Hepatocyte (in vitro differentiated cells): ENCODE results near the gene ARL6IP4. TPM values are rescaled to one million over a fixed set of nuclear protein-coding genes. Genes with fewer than 3 reads are reported as not detected.

Experiments used
- DNase-seq: peaks from one replicate; pipeline ENCODE4 v3.0.0-alpha.2; 2016; ENCODE audit warnings: low spot score
- H2AFZ ChIP-seq: fragments of 200-600 bp; sonication (generic); 2 replicates; pipeline ENCODE4 v1.6.0; 2016; ENCODE audit warnings: antibody characterized with exemption, mild to moderate bottlenecking
- H3K27ac ChIP-seq: fragments of 200-600 bp; sonication (generic); 2 replicates; pipeline ENCODE4 v1.5.1; 2016; ENCODE audit warnings: mild to moderate bottlenecking
- H3K27me3 ChIP-seq: fragments of 200-600 bp; sonication (generic); 2 replicates; pipeline ENCODE4 v1.6.1; 2016
- H3K36me3 ChIP-seq: fragments of 200-600 bp; sonication (generic); replicated peaks from 2 replicates; pipeline ENCODE4 v1.5.1; 2016; ENCODE audit warnings: low read depth; ENCODE audit not compliant: insufficient read depth
- H3K4me1 ChIP-seq: fragments of 200-600 bp; sonication (generic); 2 replicates; pipeline ENCODE4 v1.5.1; 2016; ENCODE audit warnings: mild to moderate bottlenecking, moderate library complexity; ENCODE audit not compliant: insufficient read depth
- H3K4me2 ChIP-seq: fragments of 200-600 bp; sonication (generic); 2 replicates; pipeline ENCODE4 v1.6.0; 2016
- H3K4me3 ChIP-seq: fragments of 200-600 bp; sonication (generic); 2 replicates; pipeline ENCODE4 v1.5.1; 2016; ENCODE audit warnings: mild to moderate bottlenecking
- H3K79me2 ChIP-seq: fragments of 200-600 bp; sonication (generic); 2 replicates; pipeline ENCODE4 v1.6.0; 2017; ENCODE audit warnings: mild to moderate bottlenecking
- H3K9me2 ChIP-seq: fragments of 200-600 bp; sonication (generic); replicated peaks from 2 replicates; pipeline ENCODE4 v1.6.0; 2017; ENCODE audit warnings: mild to moderate bottlenecking; ENCODE audit not compliant: insufficient read depth
- H3K9me3 ChIP-seq: fragments of 200-600 bp; sonication (generic); 2 replicates; pipeline ENCODE4 v1.5.1; 2016; ENCODE audit warnings: low read depth, mild to moderate bottlenecking
- H4K20me1 ChIP-seq: fragments of 200-600 bp; sonication (generic); 2 replicates; pipeline ENCODE4 v1.6.0; 2016; ENCODE audit warnings: mild to moderate bottlenecking; ENCODE audit not compliant: insufficient read depth, poor library complexity, severe bottlenecking
- CTCF ChIP-seq: fragments of 200-600 bp; sonication (generic); IDR thresholded peaks from 2 replicates; pipeline ENCODE4 v1.5.1; 2016; ENCODE audit warnings: antibody characterized with exemption, mild to moderate bottlenecking; ENCODE audit not compliant: poor library complexity
- EZH2 ChIP-seq: fragments of 200-600 bp; sonication (generic); IDR thresholded peaks from 2 replicates; pipeline ENCODE4 v1.6.1; 2016; ENCODE audit warnings: antibody characterized with exemption, mild to moderate bottlenecking, borderline replicate concordance
- EZH2phosphoT487 ChIP-seq: fragments of 200-600 bp; sonication (generic); IDR thresholded peaks from one replicate; pipeline ENCODE4 v1.6.1; 2018; ENCODE audit warnings: antibody characterized with exemption, mild to moderate bottlenecking, low read depth, moderate library complexity; ENCODE audit not compliant: unreplicated experiment, severe bottlenecking
- WGBS: methylation state at CpG from one replicate; pipeline ENCODE4 v1.1.6; 2016; ENCODE audit warnings: low lambda C conversion rate; ENCODE audit errors: missing lambda C conversion rate; 5-methylcytosine and 5-hydroxymethylcytosine counted together
- polyA plus RNA-seq: library from polyadenylated mRNA; unstranded; fragments of >200 nt; fragmentation: Nextera tagmentation; extraction: Ambion mirVana; gene quantifications from 2 replicates; pipeline ENCODE4 v1.2.1, GENCODE V29; 2016
- total RNA-seq: library from RNA; depleted of rRNA; stranded (reverse); fragments of >200 nt; gene quantifications from 2 replicates; pipeline ENCODE4 v1.2.3, GENCODE V29; 2014

ARL6IP4 gene
- total and polyA plus RNA-seq, 2 experiments from 2014 or later: 138 to 248 TPM

DNA sequence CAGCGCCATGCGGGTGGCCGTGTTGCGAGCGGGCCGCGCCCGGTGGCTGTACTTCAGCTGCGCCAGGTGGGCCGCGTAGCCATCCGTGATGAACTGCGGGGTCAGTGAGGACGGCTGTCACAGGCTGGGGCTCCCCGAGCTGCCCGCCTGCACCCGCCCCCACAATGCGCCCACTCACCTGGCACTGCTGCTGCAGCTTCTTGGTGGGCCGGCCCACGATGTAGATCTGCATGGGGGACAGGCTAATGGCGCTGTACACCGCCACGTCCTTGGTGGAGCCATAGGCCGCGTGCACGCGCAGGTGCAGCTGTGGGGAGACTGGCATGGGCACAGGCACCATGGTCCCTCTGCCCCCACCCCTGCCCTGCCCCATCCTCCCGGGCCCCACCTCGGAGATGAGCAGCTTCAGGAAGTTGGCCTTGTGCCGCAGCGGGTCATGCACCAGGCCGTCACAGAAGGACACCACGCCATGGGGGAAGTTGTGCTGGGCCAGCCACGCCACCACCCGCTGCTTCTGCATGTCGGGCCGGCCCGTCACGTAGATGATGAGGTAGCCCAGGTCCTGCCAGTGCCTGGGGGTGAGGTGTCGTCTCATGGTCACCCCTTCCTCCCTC lies 5.9 kb downstream of the ARL6IP4 start:
- no peaks in the 10 kb centered on the region for H4K20me1 ChIP-seq
- H3K4me1 ChIP-seq: peaks cover 26% of the 10 kb centered on the region
- no peak overlapping the region for H3K27ac ChIP-seq
- no peaks in the 10 kb centered on the region for H3K9me3 ChIP-seq
- H3K79me2 ChIP-seq: peaks cover 13% of the 10 kb centered on the region
- no peaks in the 10 kb centered on the region for H3K9me2 ChIP-seq
- H3K36me3 ChIP-seq: no peaks in the 10 kb centered on the region
- TF ChIP-seq EZH2phosphoT487 (no peak), EZH2 (no peak), CTCF (no peak)
- WGBS: 96% methylated on average over 40 of the region's 40 CpGs
- no peak overlapping the region for H2AFZ ChIP-seq
- H3K4me2 ChIP-seq: no peak overlapping the region
- DNase-seq: no peak
- no peaks in the 10 kb centered on the region for H3K27me3 ChIP-seq
- H3K4me3 ChIP-seq: no peak overlapping the region

GRCh38 chr12:122987086-122987951 lies 6.8 kb downstream of the ARL6IP4 start:
- TF ChIP-seq EZH2phosphoT487 (no peak), CTCF (no peak), EZH2 (no peak)
- H3K27ac ChIP-seq: no peak overlapping the region
- no peak overlapping the region for H3K4me3 ChIP-seq
- no peaks in the 10 kb centered on the region for H3K9me3 ChIP-seq
- no peaks in the 10 kb centered on the region for H4K20me1 ChIP-seq
- no peaks in the 10 kb centered on the region for H3K9me2 ChIP-seq
- H3K4me2 ChIP-seq: no peak overlapping the region
- peaks cover 3% of the 10 kb centered on the region for H3K79me2 ChIP-seq
- H2AFZ ChIP-seq: no peak overlapping the region
- DNase-seq: no peak
- WGBS: 94% methylated on average over 38 of the region's 39 CpGs
- H3K36me3 ChIP-seq: no peaks in the 10 kb centered on the region
- H3K4me1 ChIP-seq: peaks cover 17% of the 10 kb centered on the region
- no peaks in the 10 kb centered on the region for H3K27me3 ChIP-seq

- Histone ChIP-seq H3K4me2 (no peak overlapping the region), H3K9me2 (no peaks in the 10 kb centered on the region), H3K79me2 (no peaks in the 10 kb centered on the region), H3K4me1 (peaks cover 17% of the 10 kb centered on the region), H2AFZ (no peak overlapping the region), H3K9me3 (no peaks in the 10 kb centered on the region), H3K36me3 (no peaks in the 10 kb centered on the region), H4K20me1 (no peaks in the 10 kb centered on the region), H3K27me3 (no peaks in the 10 kb centered on the region), H3K27ac (no peak overlapping the region), H3K4me3 (no peak overlapping the region)
- no peak for TF ChIP-seq EZH2phosphoT487
- TF ChIP-seq EZH2: no peak
- TF ChIP-seq CTCF: no peak
- no peak for DNase-seq
- WGBS: 95% methylated on average over 13 of the region's 13 CpGs
Observed at GRCh38 chr12:122988036-122988435, 7.6 kb downstream of the ARL6IP4 start.
